Measurements from ENCODE around the gene TBCCD1.

GRCh38 chr3:186532598-186533072 lies 34.5 kb downstream of the TBCCD1 start:
- TF ChIP-seq ARNT (IDR thresholded peaks at IDR 0.05) = no peak
- no peak for TF ChIP-seq ZNF384 (IDR thresholded peaks at IDR 0.05)
- no peak for TF ChIP-seq BHLHE40 (IDR thresholded peaks at IDR 0.05; ENCODE audit: borderline replicate concordance)
- TF ChIP-seq FOXM1 (IDR thresholded peaks at IDR 0.05; ENCODE audit: borderline replicate concordance) = no peak

Data from HEK293T (cell line).